CD4-positive, alpha-beta T cell treated with Interleukin-1 beta for 1 hour (primary cell): Measurements from ENCODE around the gene TNS3.

Source experiments
- DNase-seq, 2 donors: peaks; one replicate each; pipeline ENCODE4 v3.0.0-alpha.2; 2020 to 2022

The TNS3 gene

GRCh38 chr7:47502240-47502877 is 79.6 kb downstream of the TNS3 start:
- DNase-seq, result no peak

- no peak for DNase-seq
Observed at GRCh38 chr7:47501406-47501805, 80.5 kb downstream of the TNS3 start.

- DNase-seq, result no peak
Observed at GRCh38 chr7:47500103-47500563, 81.8 kb downstream of the TNS3 start.

GRCh38 chr7:47498229-47499056 is 83.5 kb downstream of the TNS3 start:
- no peak for DNase-seq

GRCh38 chr7:47497367-47498096 is 84.4 kb downstream of the TNS3 start:
- no peak for DNase-seq

GRCh38 chr7:47496666-47497065 is 85.2 kb downstream of the TNS3 start:
- no peak for DNase-seq

GRCh38 chr7:47496056-47496665 is 85.8 kb downstream of the TNS3 start:
- DNase-seq, result no peak

- no peak for DNase-seq
Observed at GRCh38 chr7:47493976-47494911, 87.7 kb downstream of the TNS3 start.

GRCh38 chr7:47492716-47493325 is 89.1 kb downstream of the TNS3 start:
- no peak for DNase-seq

- DNase-seq, result no peak
Observed at GRCh38 chr7:47490501-47491265, 91.2 kb downstream of the TNS3 start.

- DNase-seq, result no peak
Observed at GRCh38 chr7:47489624-47490023, 92.3 kb downstream of the TNS3 start.

GRCh38 chr7:47488969-47489342 is 93.0 kb downstream of the TNS3 start:
- no peak for DNase-seq

- no peak for DNase-seq
Observed at GRCh38 chr7:47488201-47488968, 93.5 kb downstream of the TNS3 start.

GRCh38 chr7:47485640-47486435 is 96.1 kb downstream of the TNS3 start:
- no peak for DNase-seq

GRCh38 chr7:47484923-47485639 is 96.8 kb downstream of the TNS3 start:
- no peak for DNase-seq

- DNase-seq, result no peak
Observed at GRCh38 chr7:47484457-47484856, 97.5 kb downstream of the TNS3 start.

- DNase-seq, result no peak
Observed at GRCh38 chr7:47483604-47484273, 98.2 kb downstream of the TNS3 start.
